GM10266 (cell line): ENCODE data around the gene SCRN2.

Experiments
- DNase-seq: peaks from one replicate; pipeline ENCODE4 v3.0.0; 2012; ENCODE audit errors: extremely low spot score
- CTCF ChIP-seq: IDR thresholded peaks from 2 replicates; pipeline ENCODE4 v1.5.1; 2012; ENCODE audit warnings: mild to moderate bottlenecking, low read depth; ENCODE audit not compliant: control insufficient read depth, insufficient read depth; ENCODE audit errors: missing control alignments

Gene SCRN2

GRCh38 chr17:47836601-47837000 is 4.5 kb downstream of the SCRN2 start:
- no peak for DNase-seq

GRCh38 chr17:47834756-47835155 is 6.3 kb downstream of the SCRN2 start:
- no peak for TF ChIP-seq CTCF

More at GRCh38 chr17:47836601-47837000, 4.5 kb downstream of the SCRN2 start:
- TF ChIP-seq CTCF, result no peak

GRCh38 chr17:47831934-47832327 is 9.1 kb downstream of the SCRN2 start:
- no peak for TF ChIP-seq CTCF
- DNase-seq, result no peak

More at GRCh38 chr17:47834756-47835155, 6.3 kb downstream of the SCRN2 start:
- DNase-seq, result no peak

- peak; percentile 24 for TF ChIP-seq CTCF
- DNase-seq, result peak; percentile 97
Measured at GRCh38 chr17:47831003-47831933, 9.8 kb downstream of the SCRN2 start, which contains the start of the genes LRRC46 and MRPL10. LRRC46 (plus strand) TSS chr17:47831670; CDS start chr17:47831990, 320 bp downstream. MRPL10 (minus strand) TSS chr17:47831541; CDS start chr17:47831511, 30 bp downstream.

GRCh38 chr17:47830396-47831002 is 10.6 kb downstream of the SCRN2 start:
- DNase-seq, result no peak
- TF ChIP-seq CTCF, result no peak

- no peak for TF ChIP-seq CTCF
- DNase-seq, result no peak
Measured at GRCh38 chr17:47829870-47830269, 11.2 kb downstream of the SCRN2 start.
